ENCODE data around the gene C1orf146.
"Not testable (repeated sequence)": the region's sequence is repeated elsewhere in the genome, so short reads cannot be mapped to it uniquely, and the experiment has no call there.

The C1orf146 gene

GRCh38 chr1:92276082-92276481 is 58.4 kb downstream of the C1orf146 start:
- DNase-seq = no peak

DNA sequence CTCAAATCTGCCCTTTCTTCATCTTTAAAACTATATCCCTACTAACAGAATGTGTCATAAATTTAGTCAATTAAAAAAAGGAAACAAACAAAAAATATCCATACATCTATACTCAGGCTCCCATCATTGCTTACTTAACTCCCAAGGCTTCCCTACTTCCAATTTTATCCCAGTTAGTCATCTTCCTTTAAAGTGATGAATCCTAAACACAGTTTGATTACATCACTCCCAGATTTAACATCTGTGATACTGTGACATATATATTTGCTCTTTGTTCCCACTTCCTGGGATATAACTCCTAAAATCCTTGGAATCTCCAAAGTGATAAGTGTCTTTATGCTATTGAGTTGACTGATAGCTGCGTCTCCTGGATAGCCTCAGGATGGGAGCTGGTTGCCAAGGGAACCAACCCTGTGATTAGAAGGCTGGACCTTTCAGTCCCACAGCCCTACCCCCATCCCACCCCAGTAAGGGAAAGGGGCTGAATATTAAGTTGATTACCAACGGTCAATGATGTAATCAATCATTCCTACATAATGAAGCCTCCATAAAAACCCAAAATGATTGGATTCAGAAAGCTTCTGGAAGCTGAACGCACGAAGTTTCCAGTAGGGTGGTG is 59.5 kb downstream of the C1orf146 start:
- no peak for DNase-seq

GRCh38 chr1:92279781-92280180 is 62.1 kb downstream of the C1orf146 start:
- not testable (repeated sequence) for DNase-seq

GRCh38 chr1:92281411-92281810 is 63.7 kb downstream of the C1orf146 start:
- not testable (repeated sequence) for DNase-seq

DNA sequence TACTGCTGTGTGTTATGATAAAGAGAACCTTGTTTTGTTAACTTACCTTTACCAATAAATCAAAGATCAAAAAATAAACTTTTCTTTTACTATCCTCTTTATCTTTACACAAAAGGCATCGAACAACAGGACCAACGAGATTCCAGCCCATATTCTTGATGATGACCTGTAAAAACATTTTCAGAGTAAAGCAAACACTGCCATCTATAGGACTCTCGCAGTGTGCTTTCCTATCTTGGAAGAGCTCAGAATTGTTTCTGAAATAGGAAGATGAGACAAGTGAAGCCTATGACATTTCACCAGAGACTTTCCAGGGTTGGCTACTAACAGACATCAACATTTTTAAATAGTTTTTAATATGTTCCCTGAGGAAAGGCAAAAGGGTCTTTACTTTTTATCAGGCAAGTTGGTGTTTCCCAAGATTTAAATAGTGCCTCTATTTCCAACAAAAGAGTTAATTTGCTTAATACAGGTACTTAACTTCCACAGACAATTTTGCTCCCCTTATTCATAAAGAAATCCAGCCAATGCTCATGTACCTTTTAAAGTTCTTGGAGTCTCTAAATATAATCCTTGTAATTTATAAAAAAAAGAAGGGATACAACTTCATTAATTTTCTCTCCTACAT is 73.8 kb downstream of the C1orf146 start:
- no peak for DNase-seq

Data from activated CD8-positive, alpha-beta memory T cell treated with anti-CD3 and anti-CD28 coated beads, Interleukin-2, amount 50 U/mL, for 48 hours (primary cell).